HG03159 (cell line): Measurements from ENCODE around the gene C1QTNF12.
"Not testable (repeated sequence)": the region's sequence is repeated elsewhere in the genome, so short reads cannot be mapped to it uniquely, and the experiment has no call there.

Experiments used
- ATAC-seq: cut with Tn5 transposase; IDR thresholded peaks from one replicate; pipeline ENCODE4 v1.9.1; 2021; ENCODE audit warnings: mild to moderate bottlenecking, moderate library complexity; ENCODE audit not compliant: unreplicated experiment

C1QTNF12 gene

DNA sequence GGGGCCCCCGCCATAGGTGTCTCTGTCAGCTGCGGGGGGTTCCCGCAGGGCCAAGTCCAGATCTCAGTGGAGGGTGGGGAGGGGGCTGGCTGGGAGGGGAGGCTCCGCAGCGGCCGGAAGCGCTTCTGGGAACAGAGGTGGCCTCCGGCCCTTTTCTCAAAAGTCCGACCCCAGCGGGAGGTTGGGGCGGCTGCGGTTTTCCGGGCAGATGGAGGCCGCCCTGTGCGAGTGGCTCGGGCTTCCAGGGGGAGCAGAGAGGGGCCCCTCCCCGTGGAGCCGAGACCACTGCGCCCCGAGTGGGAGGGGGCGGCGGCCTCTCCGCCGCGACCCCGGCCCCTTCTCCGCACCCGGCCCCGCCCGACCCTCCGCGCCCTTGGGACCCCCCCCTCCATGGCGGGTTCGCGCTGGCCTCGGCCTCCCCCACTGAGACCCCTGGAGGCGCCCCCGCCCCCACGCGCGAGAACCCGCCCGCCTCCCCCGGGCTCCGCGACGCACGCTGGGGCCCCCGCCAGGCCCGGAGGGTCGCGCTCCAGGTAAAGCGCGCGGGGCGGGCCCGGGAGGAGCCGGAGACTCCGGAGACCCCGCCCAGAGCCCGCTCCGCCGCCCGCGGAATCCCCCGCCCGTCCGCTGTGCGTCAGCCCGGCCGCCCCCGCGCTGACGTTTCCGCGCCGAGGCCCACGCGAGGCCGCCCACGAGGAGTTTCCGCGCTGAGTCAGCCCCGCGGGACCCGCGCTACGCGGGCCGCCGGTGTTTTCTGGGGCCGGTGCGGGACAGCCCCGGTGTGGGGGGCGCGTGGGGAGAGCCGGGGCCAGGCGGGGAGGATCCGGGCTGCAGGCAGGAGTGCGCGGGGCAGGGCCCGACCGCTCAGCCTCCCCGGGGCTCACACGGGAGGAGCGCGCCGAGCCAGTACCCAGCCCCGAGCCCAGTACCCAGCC, 45.4 kb downstream of the C1QTNF12 start:
- no peak for ATAC-seq

DNA sequence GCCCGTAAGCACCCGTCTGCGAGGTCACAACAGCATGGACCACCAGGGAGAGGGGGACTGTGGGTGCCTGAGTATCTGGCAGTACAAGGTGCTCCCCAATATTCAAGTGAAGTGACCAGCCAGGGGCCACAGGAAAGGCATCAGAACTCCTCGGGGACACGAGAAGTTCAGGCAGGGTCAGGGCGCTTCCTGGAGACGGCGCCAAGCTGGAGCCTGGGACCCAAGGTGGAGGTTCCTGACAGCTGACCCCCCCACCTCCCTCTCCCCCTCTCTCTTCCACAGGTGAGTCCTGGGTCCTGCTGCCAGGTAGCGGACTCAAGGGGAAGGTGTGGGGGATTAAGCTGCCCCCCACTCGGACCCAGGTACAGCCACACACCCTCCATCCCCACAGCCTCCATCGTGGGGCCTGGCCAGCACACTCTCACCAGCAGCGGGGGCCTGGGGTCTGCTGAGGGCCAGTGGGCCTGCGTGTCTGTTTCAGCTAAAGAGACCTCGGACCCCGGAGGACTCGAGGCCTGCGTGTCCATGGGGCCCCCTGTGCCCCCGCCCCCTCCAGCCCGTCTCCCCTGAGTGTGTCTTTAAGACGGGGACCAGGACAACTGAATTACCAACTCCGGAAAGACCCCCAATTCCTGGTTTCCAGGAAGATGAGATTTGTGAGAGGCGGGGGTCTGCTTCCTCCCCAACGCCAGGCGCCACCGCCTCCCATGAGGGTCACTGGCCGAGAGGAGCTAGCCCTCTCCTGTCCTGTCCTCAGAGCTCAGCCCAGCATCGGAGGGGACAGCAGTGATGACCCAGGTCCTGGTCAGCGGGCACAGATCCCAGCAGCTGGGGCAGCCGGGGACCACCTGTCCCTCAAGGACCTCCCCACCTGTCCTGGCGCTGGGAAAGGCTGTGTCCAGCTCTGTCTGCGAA, 46.3 kb downstream of the C1QTNF12 start:
- no peak for ATAC-seq

DNA sequence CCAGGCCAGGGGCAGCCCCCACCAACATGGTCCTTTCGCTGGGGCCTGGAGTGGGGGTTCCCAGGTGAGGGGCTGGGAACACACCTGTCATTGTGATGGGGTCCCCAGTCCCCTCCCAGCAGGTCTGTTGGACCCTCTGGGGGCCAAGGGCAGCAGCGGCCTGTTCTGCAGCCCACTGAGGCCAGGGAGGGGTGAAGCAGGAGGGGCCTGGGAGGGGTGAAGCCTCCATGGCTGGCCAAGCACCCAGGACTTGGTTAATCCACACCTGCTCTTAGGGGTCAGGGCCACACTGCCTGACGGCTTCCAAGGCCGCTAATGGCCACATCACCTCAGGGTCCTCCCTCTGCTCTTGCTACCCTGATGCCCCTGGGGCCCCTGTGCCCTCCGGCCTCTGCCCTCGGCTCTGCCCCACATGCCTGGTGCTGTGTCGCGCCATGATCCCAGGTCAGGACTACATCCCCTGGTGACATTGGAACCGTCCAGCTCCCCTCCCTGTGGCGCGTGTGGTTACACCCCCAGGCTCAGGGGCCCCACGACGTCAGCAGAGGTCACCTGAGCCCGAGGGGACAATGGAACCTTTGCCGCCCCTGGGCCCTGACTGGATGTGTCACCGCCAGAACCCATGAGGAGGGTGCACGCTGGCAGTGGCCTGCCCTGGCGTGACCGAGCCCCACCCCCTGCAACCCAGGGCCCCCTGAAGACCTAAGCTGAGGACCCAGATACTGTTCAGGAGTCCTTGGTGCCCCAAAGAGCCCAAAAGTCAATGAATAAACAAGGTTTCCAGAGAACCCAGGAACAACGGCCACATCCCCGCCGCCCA, 47.2 kb downstream of the C1QTNF12 start:
- no peak for ATAC-seq

DNA sequence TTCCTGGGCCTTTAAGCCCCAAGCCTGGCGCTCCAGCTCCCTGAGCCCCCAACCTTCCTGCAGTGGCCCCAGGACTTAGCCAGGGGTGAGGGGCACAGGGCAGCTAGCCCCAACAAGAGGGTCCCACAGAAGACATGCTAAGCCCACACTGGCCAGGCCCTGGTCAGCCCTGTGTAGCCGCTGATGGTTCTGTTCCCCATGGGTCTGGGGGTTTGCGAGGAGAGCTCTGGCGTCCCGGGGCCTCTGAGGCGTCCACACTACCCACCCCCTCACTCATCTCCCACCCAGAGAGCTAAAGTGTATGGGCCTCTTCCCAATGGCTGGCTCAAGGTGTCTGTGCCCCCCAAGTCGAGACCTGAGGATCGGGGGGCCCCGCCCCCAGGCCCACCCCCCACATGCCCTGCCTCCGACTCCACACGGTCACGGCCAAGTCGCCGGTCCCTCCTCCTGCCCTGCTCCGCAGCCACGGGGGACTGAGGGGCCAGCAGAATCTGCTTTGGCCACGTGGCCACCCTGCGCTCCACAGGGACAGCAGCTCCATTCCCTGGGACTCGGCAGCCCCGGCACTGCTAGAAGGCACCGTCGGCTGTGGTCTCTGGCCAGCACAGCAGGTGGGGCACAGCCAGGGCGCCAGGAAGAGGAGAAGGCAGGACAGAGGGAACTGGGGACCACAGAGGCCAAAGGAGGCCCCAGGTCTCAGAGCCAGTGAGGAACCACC, 47.9 kb downstream of the C1QTNF12 start:
- ATAC-seq = no peak

DNA sequence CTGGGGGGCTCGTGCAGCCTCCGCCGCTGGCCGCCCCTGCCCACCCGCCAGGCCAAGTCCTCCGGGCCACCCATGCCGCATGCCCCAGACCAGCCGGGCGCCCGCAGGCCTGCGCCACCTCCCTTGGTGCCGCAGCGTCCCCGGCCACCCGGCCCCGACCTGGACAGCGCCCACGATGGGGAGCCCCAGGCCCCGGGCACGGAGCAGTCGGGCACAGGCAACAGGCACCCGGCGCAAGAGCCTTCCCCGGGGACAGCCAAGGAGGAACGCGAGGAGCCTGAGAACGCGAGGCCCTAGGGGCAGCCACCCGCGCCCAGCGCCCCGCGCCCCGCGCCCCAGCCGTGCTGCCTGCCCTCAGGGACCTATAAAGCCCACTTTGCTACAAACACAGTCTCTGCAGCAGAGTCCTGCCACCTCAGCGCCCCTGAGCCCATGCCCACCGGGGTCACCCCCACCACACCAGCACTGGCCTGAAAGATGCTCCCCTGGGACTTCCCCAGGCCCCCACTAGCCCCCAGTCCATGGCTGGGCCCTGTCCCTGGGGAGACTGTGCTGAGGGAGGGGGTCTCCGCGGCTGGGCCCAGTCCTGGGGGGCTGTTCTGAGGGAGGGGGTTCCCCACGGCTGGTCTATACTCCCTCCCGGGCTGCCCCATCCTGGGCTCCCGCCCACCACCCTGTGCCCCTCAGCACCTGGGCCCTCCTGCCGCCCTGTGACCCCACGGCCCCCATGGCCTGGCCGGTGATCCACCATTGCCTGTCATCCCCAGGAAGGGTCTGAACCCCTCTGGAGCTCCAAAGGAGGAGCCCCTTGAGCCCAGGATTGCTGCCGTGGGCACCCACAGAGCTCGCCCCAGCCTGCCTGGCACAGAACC, 48.7 kb downstream of the C1QTNF12 start:
- ATAC-seq = no peak

DNA sequence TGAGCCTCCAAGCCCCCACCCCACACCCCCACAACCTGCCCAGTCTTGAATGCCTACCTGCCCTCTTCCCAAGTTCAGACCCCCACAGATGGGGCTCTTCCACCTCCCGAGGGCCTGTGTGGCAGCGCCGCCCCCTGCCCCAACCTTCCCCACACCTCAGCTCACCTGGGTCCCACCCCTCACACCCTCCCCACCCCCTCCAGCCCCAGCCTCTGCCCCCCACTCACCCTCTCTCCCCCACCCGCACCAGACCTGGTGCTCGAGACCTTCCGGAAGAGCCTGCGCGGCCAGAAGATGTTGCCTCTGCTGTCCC, 49.4 kb downstream of the C1QTNF12 start:
- no peak for ATAC-seq

DNA sequence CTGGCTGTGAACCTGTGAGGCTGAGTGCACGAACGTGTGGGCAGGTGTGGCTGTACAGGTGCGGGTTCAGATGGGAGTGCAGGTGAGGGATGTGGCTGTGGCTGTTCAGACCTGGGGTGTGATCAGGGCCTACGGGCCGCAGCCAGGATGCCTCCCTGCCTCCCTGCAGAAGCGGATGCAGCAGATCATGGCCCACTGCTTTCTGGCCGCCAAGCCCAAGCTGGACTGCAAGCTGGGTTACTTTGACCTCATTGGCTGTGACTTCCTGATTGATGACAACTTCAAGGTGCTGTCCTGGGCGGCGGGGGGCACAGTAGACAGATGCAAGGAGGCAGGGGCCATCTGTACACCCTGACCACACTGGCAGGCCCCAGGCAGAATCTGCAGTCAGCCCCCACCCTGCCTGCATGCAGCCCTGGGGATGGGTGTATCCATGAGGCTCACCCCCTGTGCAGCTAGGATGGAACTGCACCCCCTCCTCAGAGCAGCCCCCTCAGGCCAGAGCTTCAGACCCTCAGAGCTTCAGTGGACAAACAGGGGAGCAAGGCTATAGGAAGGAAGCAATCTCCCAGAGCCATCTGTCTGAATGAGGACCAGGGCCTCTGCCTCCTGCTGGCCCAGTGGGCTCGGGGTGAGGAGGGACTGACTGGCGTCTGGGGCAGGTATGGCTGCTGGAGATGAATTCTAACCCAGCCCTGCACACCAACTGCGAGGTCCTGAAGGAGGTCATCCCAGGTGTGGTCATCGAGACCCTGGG, 49.9 kb downstream of the C1QTNF12 start:
- ATAC-seq = no peak

DNA sequence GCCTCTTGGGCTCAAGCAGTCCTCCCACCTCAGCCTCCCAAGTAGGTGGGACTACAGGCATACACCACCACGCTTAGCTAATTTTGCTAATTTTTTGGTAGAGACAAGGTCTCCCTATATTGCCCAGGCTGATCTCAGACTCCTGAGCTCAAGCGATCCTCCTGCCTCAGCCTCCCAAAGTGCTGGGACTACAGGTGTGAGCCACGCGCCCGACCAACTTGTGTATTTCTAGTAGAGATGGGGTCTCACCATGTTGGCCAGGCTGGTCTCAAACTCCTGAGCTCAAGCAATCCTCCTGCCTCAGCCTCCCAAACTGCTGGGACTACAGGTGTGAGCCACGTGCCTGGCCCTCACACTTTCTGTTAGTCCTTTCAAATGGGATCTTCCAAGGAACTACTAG, 50.8 kb downstream of the C1QTNF12 start:
- not testable (repeated sequence) for ATAC-seq

DNA sequence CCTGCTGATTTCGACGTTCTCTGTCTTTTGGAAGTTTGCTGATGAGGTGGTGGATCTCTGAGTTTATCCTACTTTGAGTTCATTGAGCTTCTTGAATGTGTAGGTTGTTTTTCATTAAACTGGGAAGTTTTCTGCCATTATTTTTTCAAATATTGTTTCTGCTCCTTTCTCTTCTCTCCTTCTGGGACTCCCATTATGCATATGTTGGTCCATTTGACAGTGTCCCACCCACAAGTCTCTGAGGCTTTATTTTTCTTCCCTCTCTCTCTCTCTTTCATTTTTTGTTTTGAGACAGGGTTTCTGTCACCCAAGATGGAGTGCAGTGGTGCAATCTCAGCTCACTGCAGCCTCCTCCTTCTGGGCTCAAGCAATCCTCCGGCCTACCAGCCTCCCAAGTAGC, 51.8 kb downstream of the C1QTNF12 start:
- no peak for ATAC-seq
